Neural progenitor cell (in vitro differentiated cells): ENCODE measurements around the gene EFHC2. TPM values are rescaled to one million over a fixed set of nuclear protein-coding genes. Genes with fewer than 3 reads are reported as not detected.

ENCODE experiments used
- DNase-seq: peaks from one replicate; pipeline ENCODE4 v3.0.0-alpha.2; 2016; ENCODE audit warnings: low spot score
- H2AFZ ChIP-seq: fragments of 200-600 bp; sonication (generic); replicated peaks from 2 replicates; pipeline ENCODE4 v1.6.1; 2016; ENCODE audit warnings: antibody characterized with exemption
- H3F3A ChIP-seq: fragments of 200-600 bp; sonication (generic); 2 replicates; pipeline ENCODE4 v1.6.1; 2016; ENCODE audit warnings: antibody characterized with exemption, low read depth
- H3K27ac ChIP-seq: fragments of 200-600 bp; sonication (generic); 2 replicates; pipeline ENCODE4 v1.5.1; 2016; ENCODE audit warnings: mild to moderate bottlenecking
- H3K27me3 ChIP-seq: fragments of 200-600 bp; sonication (generic); 2 replicates; pipeline ENCODE4 v1.6.1; 2016; ENCODE audit warnings: mild to moderate bottlenecking, moderate library complexity
- H3K36me3 ChIP-seq: fragments of 200-600 bp; sonication (generic); 2 replicates; pipeline ENCODE4 v1.5.1; 2016
- H3K4me1 ChIP-seq: fragments of 200-600 bp; sonication (generic); 2 replicates; pipeline ENCODE4 v1.6.1; 2016; ENCODE audit warnings: mixed run types
- H3K4me2 ChIP-seq: fragments of 200-600 bp; sonication (generic); 2 replicates; pipeline ENCODE4 v1.6.1; 2016
- H3K4me3 ChIP-seq: fragments of 200-600 bp; sonication (generic); 2 replicates; pipeline ENCODE4 v1.5.1; 2016
- H3K79me2 ChIP-seq: fragments of 200-600 bp; sonication (generic); 2 replicates; pipeline ENCODE4 v1.6.1; 2016; ENCODE audit warnings: low read depth
- H3K9ac ChIP-seq: fragments of 200-600 bp; sonication (generic); 2 replicates; pipeline ENCODE4 v1.6.1; 2016
- H3K9me3 ChIP-seq: fragments of 200-600 bp; sonication (generic); 2 replicates; pipeline ENCODE4 v1.5.1; 2016; ENCODE audit warnings: low read depth
- H4K20me1 ChIP-seq: fragments of 200-600 bp; sonication (generic); 2 replicates; pipeline ENCODE4 v1.6.1; 2016; ENCODE audit warnings: low read depth
- H3K27ac Mint-ChIP-seq: 3 replicates; pipeline ENCODE4 v1.8.0; 2021; ENCODE audit warnings: mixed read lengths
- H3K27me3 Mint-ChIP-seq: 2 replicates; pipeline ENCODE4 v1.8.0; 2022; ENCODE audit warnings: low read depth, mild to moderate bottlenecking, inconsistent platforms, moderate library complexity, mixed read lengths; ENCODE audit not compliant: insufficient read depth
- H3K36me3 Mint-ChIP-seq: 3 replicates; pipeline ENCODE4 v1.8.0; 2021; ENCODE audit warnings: mixed read lengths
- H3K4me1 Mint-ChIP-seq: 3 replicates; pipeline ENCODE4 v1.8.0; 2021; ENCODE audit warnings: mixed read lengths
- H3K4me3 Mint-ChIP-seq: 3 replicates; pipeline ENCODE4 v1.8.0; 2021; ENCODE audit warnings: mild to moderate bottlenecking, moderate library complexity, mixed read lengths
- H3K9me3 Mint-ChIP-seq: 3 replicates; pipeline ENCODE4 v1.8.0; 2020; ENCODE audit warnings: mixed read lengths
- EZH2 ChIP-seq: fragments of 200-600 bp; sonication (generic); IDR thresholded peaks from 2 replicates; pipeline ENCODE4 v1.6.1; 2017; ENCODE audit warnings: antibody characterized with exemption, mild to moderate bottlenecking, moderate library complexity
- EZH2phosphoT487 ChIP-seq: fragments of 200-600 bp; sonication (generic); IDR thresholded peaks from 2 replicates; pipeline ENCODE4 v1.6.1; 2017; ENCODE audit warnings: antibody characterized with exemption
- total RNA-seq: library from RNA; depleted of rRNA; stranded (reverse); fragments of >200 nt; gene quantifications from 2 replicates; pipeline ENCODE4 v1.2.3, GENCODE V29; 2015; ENCODE audit warnings: low replicate concordance
- TF ChIP-seq, protein P1 (sequence below): fragments of 200-600 bp; sonication (generic); IDR thresholded peaks from 2 replicates; pipeline ENCODE4 v1.5.1; 2017; ENCODE audit warnings: antibody characterized with exemption, mild to moderate bottlenecking

The EFHC2 gene
- total RNA-seq, 1 donor from 2014 or later = 3.2 TPM

DNA sequence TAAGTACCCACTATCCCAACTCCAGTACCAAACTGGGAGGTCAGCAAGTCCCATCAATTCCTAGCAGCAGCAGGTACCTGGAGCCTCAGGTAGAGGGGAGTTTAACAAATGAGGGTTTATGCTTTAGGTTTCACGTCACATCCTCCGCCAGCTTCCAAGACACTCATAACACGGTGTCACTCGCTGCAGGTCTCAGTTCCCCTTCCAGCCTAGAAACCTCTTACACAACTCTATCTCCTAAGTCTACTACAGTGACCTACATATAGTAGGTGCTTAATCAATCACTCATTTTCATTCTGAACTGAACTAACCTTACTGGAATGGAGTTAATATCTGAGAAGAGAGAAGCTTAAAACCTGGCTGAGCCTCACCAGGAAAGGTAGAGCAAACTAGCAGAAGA is 96.0 kb downstream of the EFHC2 start:
- no peak overlapping the region for H3K4me3 Mint-ChIP-seq
- no peaks in the 10 kb centered on the region for H3K4me1 ChIP-seq
- no peak overlapping the region for H3K27ac Mint-ChIP-seq
- no peaks in the 10 kb centered on the region for H3K79me2 ChIP-seq
- no peak overlapping the region for H2AFZ ChIP-seq
- H3F3A ChIP-seq = no peaks in the 10 kb centered on the region
- H3K9me3 ChIP-seq = no peaks in the 10 kb centered on the region
- H3K9ac ChIP-seq = no peak overlapping the region
- no peaks in the 10 kb centered on the region for H3K36me3 Mint-ChIP-seq
- H3K4me3 ChIP-seq = no peak overlapping the region
- H3K9me3 Mint-ChIP-seq = peaks cover 2% of the 10 kb centered on the region
- no peaks in the 10 kb centered on the region for H3K27me3 ChIP-seq
- no peaks in the 10 kb centered on the region for H4K20me1 ChIP-seq
- H3K4me2 ChIP-seq = no peak overlapping the region
- peaks cover 3% of the 10 kb centered on the region for H3K27me3 Mint-ChIP-seq
- H3K4me1 Mint-ChIP-seq = no peaks in the 10 kb centered on the region
- no peak for DNase-seq
- no peak overlapping the region for H3K27ac ChIP-seq
- TF ChIP-seq, protein P1, sequence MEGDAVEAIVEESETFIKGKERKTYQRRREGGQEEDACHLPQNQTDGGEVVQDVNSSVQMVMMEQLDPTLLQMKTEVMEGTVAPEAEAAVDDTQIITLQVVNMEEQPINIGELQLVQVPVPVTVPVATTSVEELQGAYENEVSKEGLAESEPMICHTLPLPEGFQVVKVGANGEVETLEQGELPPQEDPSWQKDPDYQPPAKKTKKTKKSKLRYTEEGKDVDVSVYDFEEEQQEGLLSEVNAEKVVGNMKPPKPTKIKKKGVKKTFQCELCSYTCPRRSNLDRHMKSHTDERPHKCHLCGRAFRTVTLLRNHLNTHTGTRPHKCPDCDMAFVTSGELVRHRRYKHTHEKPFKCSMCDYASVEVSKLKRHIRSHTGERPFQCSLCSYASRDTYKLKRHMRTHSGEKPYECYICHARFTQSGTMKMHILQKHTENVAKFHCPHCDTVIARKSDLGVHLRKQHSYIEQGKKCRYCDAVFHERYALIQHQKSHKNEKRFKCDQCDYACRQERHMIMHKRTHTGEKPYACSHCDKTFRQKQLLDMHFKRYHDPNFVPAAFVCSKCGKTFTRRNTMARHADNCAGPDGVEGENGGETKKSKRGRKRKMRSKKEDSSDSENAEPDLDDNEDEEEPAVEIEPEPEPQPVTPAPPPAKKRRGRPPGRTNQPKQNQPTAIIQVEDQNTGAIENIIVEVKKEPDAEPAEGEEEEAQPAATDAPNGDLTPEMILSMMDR = no peak
- no peak for TF ChIP-seq EZH2phosphoT487
- no peaks in the 10 kb centered on the region for H3K36me3 ChIP-seq

DNA sequence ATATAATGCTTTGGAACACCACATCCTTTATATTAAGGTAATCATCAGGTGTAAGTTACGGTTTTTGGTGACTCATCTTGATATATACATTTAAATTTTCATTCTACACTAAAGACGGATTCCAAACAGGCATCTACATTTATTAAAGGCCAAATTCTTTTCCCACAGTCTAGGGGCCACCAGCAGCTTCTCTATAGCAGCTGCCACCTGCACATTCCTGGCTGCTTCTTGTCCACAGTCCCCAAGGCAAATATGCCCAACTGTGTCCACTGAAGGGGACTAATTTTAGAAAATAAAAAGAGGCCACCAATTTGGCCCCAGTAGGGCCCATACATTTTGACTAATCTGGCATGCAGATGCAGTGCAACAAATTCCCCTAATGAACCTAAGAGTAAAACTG is 96.6 kb downstream of the EFHC2 start:
- DNase-seq = no peak
- Mint-ChIP-seq H3K27ac (no peak overlapping the region), H3K4me3 (no peak overlapping the region), H3K36me3 (no peaks in the 10 kb centered on the region), H3K9me3 (peaks cover 2% of the 10 kb centered on the region), H3K4me1 (no peaks in the 10 kb centered on the region), H3K27me3 (peaks cover 3% of the 10 kb centered on the region)
- no peaks in the 10 kb centered on the region for H3K27me3 ChIP-seq
- H3K27ac ChIP-seq = no peak overlapping the region
- no peak overlapping the region for H3K4me3 ChIP-seq
- H3K9ac ChIP-seq = no peak overlapping the region
- no peaks in the 10 kb centered on the region for H3K4me1 ChIP-seq
- TF ChIP-seq EZH2phosphoT487 = no peak
- H3K9me3 ChIP-seq = no peaks in the 10 kb centered on the region
- H3K36me3 ChIP-seq = no peaks in the 10 kb centered on the region
- H3F3A ChIP-seq = no peaks in the 10 kb centered on the region
- H3K79me2 ChIP-seq = no peaks in the 10 kb centered on the region
- no peak overlapping the region for H2AFZ ChIP-seq
- H4K20me1 ChIP-seq = no peaks in the 10 kb centered on the region
- no peak overlapping the region for H3K4me2 ChIP-seq

DNA sequence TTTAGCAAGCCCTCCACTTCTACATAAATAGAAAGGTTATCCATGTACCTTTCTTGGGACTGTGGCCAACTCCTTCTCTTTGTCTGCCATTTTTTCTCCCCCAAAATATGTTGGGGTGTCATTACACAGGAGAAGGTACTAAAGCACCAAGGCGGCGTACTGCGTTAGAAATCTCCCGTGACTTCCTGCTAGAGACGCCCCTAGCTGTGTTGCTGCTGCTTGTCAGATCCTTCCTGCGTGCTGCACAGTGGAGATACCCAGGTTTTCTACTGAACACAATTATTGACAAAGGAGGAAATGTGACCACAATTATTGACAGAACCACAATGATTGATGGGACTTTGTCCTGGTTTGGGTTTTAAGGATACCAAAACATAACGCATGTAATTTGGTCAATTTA is 97.7 kb downstream of the EFHC2 start:
- H3K27ac ChIP-seq = no peak overlapping the region

DNA sequence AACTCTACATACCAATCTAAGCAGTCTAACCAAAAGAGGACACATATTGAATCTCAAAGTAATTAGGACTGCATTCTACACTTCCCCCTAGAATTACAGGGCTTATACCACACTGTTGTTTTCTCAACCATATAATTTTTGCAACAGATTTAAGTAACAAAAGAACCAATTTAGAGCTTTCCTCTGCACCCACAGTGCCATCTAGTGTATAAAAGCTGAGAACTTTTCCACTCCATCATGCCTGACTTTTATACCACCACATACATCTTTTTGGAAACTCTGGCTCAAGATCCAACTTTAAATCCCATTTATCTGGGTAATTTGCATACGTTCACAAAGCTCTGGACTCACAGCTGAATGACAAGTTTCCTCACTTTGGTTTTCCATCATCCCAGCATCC is 99.5 kb downstream of the EFHC2 start:
- DNase-seq = peak; percentile 28
- H4K20me1 ChIP-seq = no peaks in the 10 kb centered on the region
- Mint-ChIP-seq H3K27me3 (peaks cover 3% of the 10 kb centered on the region), H3K9me3 (peaks cover 2% of the 10 kb centered on the region), H3K4me1 (peaks cover 2% of the 10 kb centered on the region), H3K36me3 (no peaks in the 10 kb centered on the region), H3K4me3 (no peak overlapping the region), H3K27ac (no peak overlapping the region)
- H3K4me3 ChIP-seq = no peak overlapping the region
- no peak overlapping the region for H2AFZ ChIP-seq
- H3K36me3 ChIP-seq = no peaks in the 10 kb centered on the region
- H3K79me2 ChIP-seq = no peaks in the 10 kb centered on the region
- H3K9me3 ChIP-seq = no peaks in the 10 kb centered on the region
- no peak overlapping the region for H3K9ac ChIP-seq
- H3K4me2 ChIP-seq = no peak overlapping the region
- H3K4me1 ChIP-seq = no peaks in the 10 kb centered on the region
- TF ChIP-seq, protein P1 = peak; percentile 58
- no peak for TF ChIP-seq EZH2
- no peaks in the 10 kb centered on the region for H3F3A ChIP-seq
- no peaks in the 10 kb centered on the region for H3K27me3 ChIP-seq
- H3K27ac ChIP-seq = no peak overlapping the region

More for the DNA sequence above, 97.7 kb downstream of the EFHC2 start:
- Histone ChIP-seq H3K9ac (no peak overlapping the region), H2AFZ (no peak overlapping the region), H3F3A (no peaks in the 10 kb centered on the region), H3K36me3 (no peaks in the 10 kb centered on the region), H3K27me3 (no peaks in the 10 kb centered on the region), H3K9me3 (no peaks in the 10 kb centered on the region), H3K4me1 (no peaks in the 10 kb centered on the region), H3K79me2 (no peaks in the 10 kb centered on the region), H4K20me1 (no peaks in the 10 kb centered on the region), H3K4me3 (no peak overlapping the region), H3K4me2 (no peak overlapping the region)
- no peaks in the 10 kb centered on the region for H3K4me1 Mint-ChIP-seq
- no peaks in the 10 kb centered on the region for H3K36me3 Mint-ChIP-seq
- peaks cover 2% of the 10 kb centered on the region for H3K9me3 Mint-ChIP-seq
- DNase-seq = no peak
- TF ChIP-seq EZH2phosphoT487 (no peak), EZH2 (no peak)
- TF ChIP-seq, protein P1 = no peak
- H3K4me3 Mint-ChIP-seq = no peak overlapping the region
- H3K27ac Mint-ChIP-seq = no peak overlapping the region
- H3K27me3 Mint-ChIP-seq = peaks cover 6% of the 10 kb centered on the region
